Liver (tissue), 3 donors: Measurements from ENCODE around the gene USP49.

Experiments used
- CTCF ChIP-seq: fragments of 150-350 bp; IDR thresholded peaks from 2 replicates; pipeline ENCODE4 v1.5.1; 2017; ENCODE audit warnings: improper control_type of control experiment, low read depth, low read length; ENCODE audit not compliant: missing input control
- EGR1 ChIP-seq, 2 donors: IDR thresholded peaks; 2 replicates each; pipeline ENCODE4 v1.6.1; 2016 to 2018; ENCODE audit warnings: antibody characterized with exemption in 2 of 2, low read depth in 2 of 2
- FOXA1 ChIP-seq: IDR thresholded peaks from 2 replicates; pipeline ENCODE4 v1.6.1; 2016; ENCODE audit warnings: antibody characterized with exemption
- FOXA2 ChIP-seq: IDR thresholded peaks from 2 replicates; pipeline ENCODE4 v1.6.1; 2016; ENCODE audit warnings: antibody characterized with exemption
- GABPA ChIP-seq, 2 donors: IDR thresholded peaks in 1 of 2; conservative IDR thresholded peaks in 1 of 2; 2 replicates each; pipeline ENCODE4 v1.6.1; 2016; ENCODE audit warnings: antibody characterized with exemption in 2 of 2, mild to moderate bottlenecking in 1 of 2, moderate library complexity in 1 of 2
- JUND ChIP-seq, 2 donors: IDR thresholded peaks; 2 replicates each; pipeline ENCODE4 v1.6.1; 2016; ENCODE audit warnings: antibody characterized with exemption in 2 of 2
- MAX ChIP-seq: IDR thresholded peaks from 2 replicates; pipeline ENCODE4 v1.6.1; 2016; ENCODE audit warnings: antibody characterized with exemption
- RAD21 ChIP-seq, 2 donors: IDR thresholded peaks; 2 replicates each; pipeline ENCODE4 v1.6.1; 2016; ENCODE audit warnings: antibody characterized with exemption in 2 of 2, mild to moderate bottlenecking in 2 of 2
- REST ChIP-seq: IDR thresholded peaks from 2 replicates; pipeline ENCODE4 v1.6.1; 2016; ENCODE audit warnings: antibody characterized with exemption, mild to moderate bottlenecking
- RXRA ChIP-seq, 2 donors: IDR thresholded peaks; 2 replicates each; pipeline ENCODE4 v1.6.1; 2017 to 2018; ENCODE audit warnings: antibody characterized with exemption in 2 of 2, mild to moderate bottlenecking in 1 of 2
- TAF1 ChIP-seq: conservative IDR thresholded peaks from 2 replicates; pipeline ENCODE4 v1.6.1; 2016; ENCODE audit warnings: antibody characterized with exemption, mild to moderate bottlenecking
- YY1 ChIP-seq: IDR thresholded peaks from 2 replicates; pipeline ENCODE4 v1.6.1; 2016; ENCODE audit warnings: antibody characterized with exemption, mild to moderate bottlenecking
- ZBTB33 ChIP-seq: IDR thresholded peaks from 2 replicates; pipeline ENCODE4 v1.6.1; 2016; ENCODE audit warnings: antibody characterized with exemption
- donor health status: healthy.
- donor health status: healthy.

- TF ChIP-seq CTCF (no peak), RAD21 (IDR thresholded peaks at IDR 0.05) (peak in 1 of 2 donors; percentile 18), JUND (IDR thresholded peaks at IDR 0.05) (no peak), FOXA1 (no peak), REST (no peak), TAF1 (no peak), RXRA (IDR thresholded peaks at IDR 0.05) (no peak), YY1 (no peak), MAX (no peak), FOXA2 (no peak), EGR1 (IDR thresholded peaks at IDR 0.05; ENCODE audit: low read depth in 2 of 2) (no peak), GABPA (IDR thresholded peaks at IDR 0.05 in 1 of 2, conservative IDR thresholded peaks at IDR 0.05 in 1 of 2) (peak in 1 of 2 donors; percentile 72), ZBTB33 (no peak)
These were observed 46.3 kb upstream of the USP49 start, which contains the start of gene CCND3 for GRCh38 chr6:41941280-41942066.
